ENCODE results near the gene DAZAP1. TPM values are rescaled to one million over a fixed set of nuclear protein-coding genes. Genes with fewer than 3 reads are reported as not detected.

Gene DAZAP1
- total RNA-seq, 1 experiment from 2014 or later, result 165 TPM

GRCh38 chr19:1421218-1421957 is 14.0 kb downstream of the DAZAP1 start:
- DNase-seq, result no peak
- ChIA-PET POLR2A (no interaction called here), CTCF (interaction anchor here (0.8 kb wide), 1 partner anchor 13 kb away, joined by 8 read pairs; no protein-coding TSS in a partner anchor)
- intact Hi-C loops (cut with micrococcal nuclease; ENCODE audit: unreplicated experiment), result no loop called here
- Mint-ChIP-seq H3K27ac (ENCODE audit: unreplicated experiment) (no peak overlapping the region), H3K4me1 (ENCODE audit: low read depth, unreplicated experiment) (peaks cover 24% of the 10 kb centered on the region), H3K9me3 (ENCODE audit: unreplicated experiment) (no peaks in the 10 kb centered on the region), H3K4me3 (ENCODE audit: unreplicated experiment) (no peak overlapping the region), H3K27me3 (ENCODE audit: insufficient read depth, unreplicated experiment) (no peaks in the 10 kb centered on the region), H3K36me3 (ENCODE audit: insufficient read depth, unreplicated experiment) (peaks cover 89% of the 10 kb centered on the region)
- BruUV-seq (replicated peaks), result no TSS peak
- Histone ChIP-seq H3K9me3 (no peaks in the 10 kb centered on the region), H3K36me3 (ENCODE audit: control insufficient read depth, insufficient read depth, low read length) (peaks cover 1% of the 10 kb centered on the region), H3K4me3 (ENCODE audit: low read depth, low read length) (no peak overlapping the region), H3K4me1 (peaks cover 26% of the 10 kb centered on the region), H3K27me3 (replicated peaks; ENCODE audit: control insufficient read depth, insufficient read depth, low read length) (no peaks in the 10 kb centered on the region)
- TF ChIP-seq, protein P1, sequence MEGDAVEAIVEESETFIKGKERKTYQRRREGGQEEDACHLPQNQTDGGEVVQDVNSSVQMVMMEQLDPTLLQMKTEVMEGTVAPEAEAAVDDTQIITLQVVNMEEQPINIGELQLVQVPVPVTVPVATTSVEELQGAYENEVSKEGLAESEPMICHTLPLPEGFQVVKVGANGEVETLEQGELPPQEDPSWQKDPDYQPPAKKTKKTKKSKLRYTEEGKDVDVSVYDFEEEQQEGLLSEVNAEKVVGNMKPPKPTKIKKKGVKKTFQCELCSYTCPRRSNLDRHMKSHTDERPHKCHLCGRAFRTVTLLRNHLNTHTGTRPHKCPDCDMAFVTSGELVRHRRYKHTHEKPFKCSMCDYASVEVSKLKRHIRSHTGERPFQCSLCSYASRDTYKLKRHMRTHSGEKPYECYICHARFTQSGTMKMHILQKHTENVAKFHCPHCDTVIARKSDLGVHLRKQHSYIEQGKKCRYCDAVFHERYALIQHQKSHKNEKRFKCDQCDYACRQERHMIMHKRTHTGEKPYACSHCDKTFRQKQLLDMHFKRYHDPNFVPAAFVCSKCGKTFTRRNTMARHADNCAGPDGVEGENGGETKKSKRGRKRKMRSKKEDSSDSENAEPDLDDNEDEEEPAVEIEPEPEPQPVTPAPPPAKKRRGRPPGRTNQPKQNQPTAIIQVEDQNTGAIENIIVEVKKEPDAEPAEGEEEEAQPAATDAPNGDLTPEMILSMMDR (IDR thresholded peaks at IDR 0.05; ENCODE audit: insufficient read depth in 1 of 2, low read depth in 1 of 2, low read length in 1 of 2, severe bottlenecking in 1 of 2, unreplicated experiment in 1 of 2), result no peak

- no peak overlapping the region for H3K4me3 ChIP-seq (ENCODE audit: low read depth, low read length)
- no peak overlapping the region for H3K4me3 Mint-ChIP-seq (ENCODE audit: unreplicated experiment)
- H3K27ac Mint-ChIP-seq (ENCODE audit: unreplicated experiment), result no peak overlapping the region
- TF ChIP-seq, protein P1 (IDR thresholded peaks at IDR 0.05; ENCODE audit: insufficient read depth in 1 of 2, low read depth in 1 of 2, low read length in 1 of 2, severe bottlenecking in 1 of 2, unreplicated experiment in 1 of 2), result no peak
- CTCF ChIA-PET, result interaction anchor here (0.8 kb wide), 1 partner anchor 13 kb away, joined by 8 read pairs; no protein-coding TSS in a partner anchor
- no peaks in the 10 kb centered on the region for H3K27me3 ChIP-seq (replicated peaks; ENCODE audit: control insufficient read depth, insufficient read depth, low read length)
- H3K4me1 Mint-ChIP-seq (ENCODE audit: low read depth, unreplicated experiment), result peaks cover 24% of the 10 kb centered on the region
- no peaks in the 10 kb centered on the region for H3K27me3 Mint-ChIP-seq (ENCODE audit: insufficient read depth, unreplicated experiment)
- H3K4me1 ChIP-seq, result peaks cover 26% of the 10 kb centered on the region
- H3K9me3 Mint-ChIP-seq (ENCODE audit: unreplicated experiment), result no peaks in the 10 kb centered on the region
- H3K9me3 ChIP-seq, result no peaks in the 10 kb centered on the region
- DNase-seq, result no peak
- peaks cover 91% of the 10 kb centered on the region for H3K36me3 Mint-ChIP-seq (ENCODE audit: insufficient read depth, unreplicated experiment)
- BruUV-seq (replicated peaks), result no TSS peak
- intact Hi-C loops (cut with micrococcal nuclease; ENCODE audit: unreplicated experiment), result no loop called here
- POLR2A ChIA-PET, result no interaction called here
- no peaks in the 10 kb centered on the region; the same call in none of the 2 replicates for H3K36me3 ChIP-seq (ENCODE audit: control insufficient read depth, insufficient read depth, low read length)
Observed at GRCh38 chr19:1421958-1422305, 14.5 kb downstream of the DAZAP1 start.

- no peak overlapping the region for H3K27ac Mint-ChIP-seq (ENCODE audit: unreplicated experiment)
Observed at GRCh38 chr19:1422360-1422759, 15.0 kb downstream of the DAZAP1 start.

More at GRCh38 chr19:1422360-1422759, 15.0 kb downstream of the DAZAP1 start:
- no peak overlapping the region for H3K4me3 Mint-ChIP-seq (ENCODE audit: unreplicated experiment)
- Histone ChIP-seq H3K36me3 (ENCODE audit: control insufficient read depth, insufficient read depth, low read length) (no peaks in the 10 kb centered on the region; the same call in none of the 2 replicates), H3K9me3 (no peaks in the 10 kb centered on the region), H3K4me1 (peaks cover 26% of the 10 kb centered on the region), H3K4me3 (ENCODE audit: low read depth, low read length) (no peak overlapping the region), H3K27me3 (replicated peaks; ENCODE audit: control insufficient read depth, insufficient read depth, low read length) (no peaks in the 10 kb centered on the region)
- H3K27me3 Mint-ChIP-seq (ENCODE audit: insufficient read depth, unreplicated experiment), result no peaks in the 10 kb centered on the region
- CTCF ChIA-PET, result no interaction called here
- POLR2A ChIA-PET, result no interaction called here
- intact Hi-C loops (cut with micrococcal nuclease; ENCODE audit: unreplicated experiment), result no loop called here
- peaks cover 91% of the 10 kb centered on the region for H3K36me3 Mint-ChIP-seq (ENCODE audit: insufficient read depth, unreplicated experiment)
- TF ChIP-seq, protein P1 (IDR thresholded peaks at IDR 0.05; ENCODE audit: insufficient read depth in 1 of 2, low read depth in 1 of 2, low read length in 1 of 2, severe bottlenecking in 1 of 2, unreplicated experiment in 1 of 2), result no peak
- no peaks in the 10 kb centered on the region for H3K9me3 Mint-ChIP-seq (ENCODE audit: unreplicated experiment)
- peaks cover 24% of the 10 kb centered on the region for H3K4me1 Mint-ChIP-seq (ENCODE audit: low read depth, unreplicated experiment)
- no TSS peak for BruUV-seq (replicated peaks)
- DNase-seq, result no peak

Measured in Caco-2 (cell line).